COLO668 (cell line): ENCODE data around the gene PPT2.
"Not testable (repeated sequence)": the region's sequence is repeated elsewhere in the genome, so short reads cannot be mapped to it uniquely, and the experiment has no call there.

Source experiments
- DNase-seq: peaks from one replicate; lab custom pipeline; 2025; ENCODE audit not compliant: unreplicated experiment; lab: John Stamatoyannopoulos, UW

The PPT2 gene

GRCh38 chr6:32126880-32127279 lies 27.1 kb upstream of the PPT2 start:
- no peak for DNase-seq

GRCh38 chr6:32127409-32127716 lies 26.6 kb upstream of the PPT2 start:
- no peak for DNase-seq

- DNase-seq = peak; percentile 92
Observed at GRCh38 chr6:32127717-32128592, 26.0 kb upstream of the PPT2 start, which contains the start of gene ATF6B. Gene ATF6B, minus strand, starts transcription at chr6:32128246. Its CDS starts 39 bp downstream, at chr6:32128207.

- no peak for DNase-seq
Observed at GRCh38 chr6:32128751-32129296, 25.1 kb upstream of the PPT2 start.

- DNase-seq = no peak
Observed at GRCh38 chr6:32129297-32130088, 24.4 kb upstream of the PPT2 start.

- no peak for DNase-seq
Observed at GRCh38 chr6:32131439-32131948, 22.4 kb upstream of the PPT2 start.

GRCh38 chr6:32132110-32132509 lies 21.8 kb upstream of the PPT2 start:
- DNase-seq = no peak

GRCh38 chr6:32133786-32134185 lies 20.2 kb upstream of the PPT2 start:
- DNase-seq = no peak

- DNase-seq = no peak
Observed at GRCh38 chr6:32137454-32137853, 16.5 kb upstream of the PPT2 start.

GRCh38 chr6:32139590-32139989 lies 14.4 kb upstream of the PPT2 start:
- no peak for DNase-seq

- DNase-seq = no peak
Observed at GRCh38 chr6:32140420-32141046, 13.4 kb upstream of the PPT2 start.

- not testable (repeated sequence) for DNase-seq
Observed at GRCh38 chr6:32144238-32144637, 9.7 kb upstream of the PPT2 start.

GRCh38 chr6:32146287-32146686 lies 7.7 kb upstream of the PPT2 start:
- no peak for DNase-seq

GRCh38 chr6:32146687-32147086 lies 7.3 kb upstream of the PPT2 start:
- no peak for DNase-seq

GRCh38 chr6:32147401-32148132 lies 6.4 kb upstream of the PPT2 start:
- no peak for DNase-seq

GRCh38 chr6:32148289-32149091 lies 5.5 kb upstream of the PPT2 start:
- DNase-seq = no peak

GRCh38 chr6:32149092-32149755 lies 4.7 kb upstream of the PPT2 start:
- DNase-seq = no peak

GRCh38 chr6:32149932-32150870 lies 3.7 kb upstream of the PPT2 start:
- DNase-seq = no peak
